Glomerular visceral epithelial cell (primary cell): ENCODE data around the gene MPDZ.

Experiments
- DNase-seq: peaks from one replicate; pipeline ENCODE4 v3.0.0-alpha.2; 2016; ENCODE audit errors: extremely low spot score

The MPDZ gene

DNA sequence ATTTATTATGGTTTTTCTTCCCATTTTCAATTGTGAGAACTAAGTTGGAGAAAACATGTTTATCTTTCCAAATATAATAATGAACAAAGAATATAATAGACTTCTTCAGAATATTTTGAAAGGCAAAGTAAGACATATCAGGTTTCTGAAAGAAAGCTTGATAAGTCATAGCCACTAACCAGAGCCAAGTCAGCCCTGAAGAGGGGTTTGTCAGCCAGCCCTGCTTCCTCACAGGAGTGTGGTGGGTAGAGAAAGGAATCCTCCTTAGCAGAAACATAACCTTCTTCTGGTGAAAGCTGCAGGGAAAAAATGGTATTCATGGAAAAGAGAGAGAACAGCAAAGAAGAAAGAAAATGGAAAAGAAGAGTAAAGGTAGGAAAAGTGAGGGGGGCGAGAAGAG, 93.4 kb downstream of the MPDZ start:
- DNase-seq, result no peak

GRCh38 chr9:13181652-13182051, 97.8 kb downstream of the MPDZ start:
- peak; percentile 6 for DNase-seq

DNA sequence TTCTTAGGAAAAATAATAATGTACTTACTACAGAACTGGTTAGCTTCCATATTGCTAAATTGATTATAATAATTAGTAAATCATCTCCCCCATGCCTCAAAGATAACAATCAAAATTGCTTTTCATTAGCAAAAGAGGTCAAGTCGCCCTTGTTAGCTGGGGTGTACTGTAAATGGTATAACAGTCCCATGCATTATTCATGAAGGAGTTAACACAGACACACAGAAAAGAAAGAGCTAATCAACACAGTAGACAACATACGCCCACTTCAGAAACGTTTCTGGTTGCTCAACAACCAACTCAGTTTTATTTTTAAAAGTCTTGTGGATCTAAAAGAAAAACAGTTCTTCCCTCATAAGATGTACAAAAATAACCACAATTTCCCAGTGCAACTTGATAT, 100.2 kb downstream of the MPDZ start:
- no peak for DNase-seq

DNA sequence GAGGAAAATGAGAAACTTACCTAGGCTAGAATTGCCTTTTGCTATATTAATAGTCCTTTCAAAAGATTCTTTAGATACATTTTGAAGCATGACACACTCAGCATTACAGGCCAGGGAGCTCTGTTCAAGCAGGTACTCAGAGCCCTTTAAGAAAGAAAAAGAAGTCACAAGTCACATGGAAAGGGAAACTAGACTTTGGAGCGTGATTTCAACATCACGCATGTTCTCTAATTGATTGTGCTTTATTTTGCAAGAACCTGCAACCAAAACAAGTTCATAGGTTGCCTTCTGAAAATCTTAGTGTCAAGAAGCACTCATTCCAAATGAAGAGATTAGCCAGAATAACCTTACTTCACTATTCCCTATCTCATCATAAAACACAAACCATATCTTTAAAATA, 103.8 kb downstream of the MPDZ start:
- no peak for DNase-seq

- DNase-seq, result no peak
These were observed 104.4 kb downstream of the MPDZ start for GRCh38 chr9:13174906-13175639.

DNA sequence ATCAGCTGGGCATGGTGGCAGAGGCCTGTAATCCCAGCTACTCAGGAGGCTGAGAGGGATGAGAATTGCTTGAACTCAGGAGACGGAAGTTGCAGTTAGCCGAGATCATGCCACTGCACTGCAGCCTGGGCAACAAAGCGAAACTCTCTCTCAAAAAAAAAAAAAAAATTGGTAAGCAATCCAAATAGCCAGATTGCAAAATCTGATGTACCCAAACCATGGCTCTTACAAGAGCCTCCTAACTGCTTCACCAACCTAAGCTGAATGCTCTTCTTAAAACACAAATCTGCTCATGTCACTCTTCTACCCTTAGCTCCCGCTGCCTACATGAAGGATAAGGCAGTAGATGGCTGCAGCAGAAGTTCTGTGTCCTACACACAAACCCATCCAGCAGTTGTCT, 105.9 kb downstream of the MPDZ start:
- no peak for DNase-seq

- DNase-seq, result no peak
These were observed 108.2 kb downstream of the MPDZ start for GRCh38 chr9:13171261-13171660.

- DNase-seq, result no peak
These were observed 112.5 kb downstream of the MPDZ start for GRCh38 chr9:13166996-13167395.

GRCh38 chr9:13165956-13166355, 113.5 kb downstream of the MPDZ start:
- DNase-seq, result no peak

DNA sequence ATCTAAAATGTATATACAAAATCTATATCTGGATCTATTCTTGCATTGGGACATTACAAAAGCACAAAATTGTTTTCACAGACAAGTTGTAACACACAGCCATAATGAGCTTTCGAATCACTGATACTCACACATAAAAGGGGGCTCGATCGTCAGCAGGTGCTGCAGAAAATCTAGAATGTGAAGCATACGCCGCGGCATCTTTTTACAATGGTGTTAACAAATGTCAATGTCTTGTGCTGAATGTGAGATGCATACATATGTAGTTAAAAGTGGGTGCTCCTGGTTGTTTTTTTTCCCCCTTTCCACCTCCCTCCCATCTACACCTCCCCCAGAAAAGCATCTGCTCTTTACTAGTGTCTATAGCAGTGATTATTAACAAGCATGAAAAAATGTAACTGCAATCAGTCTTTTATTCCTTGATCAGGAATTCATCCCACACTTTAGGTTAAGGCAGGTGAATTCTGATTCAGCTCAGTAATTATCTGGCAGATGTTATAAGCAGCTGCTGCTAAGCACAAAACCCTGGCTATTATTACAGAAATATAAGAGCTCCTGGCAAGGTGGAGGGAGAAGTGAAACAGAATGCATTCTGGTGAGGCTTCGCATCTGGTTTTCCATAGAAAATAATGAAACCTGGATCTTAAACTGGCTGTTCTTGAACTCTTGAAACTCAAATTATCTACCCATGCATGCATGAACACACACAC, 114.1 kb downstream of the MPDZ start:
- no peak for DNase-seq

- DNase-seq, result no peak
These were observed 115.5 kb downstream of the MPDZ start for GRCh38 chr9:13163946-13164345.

DNA sequence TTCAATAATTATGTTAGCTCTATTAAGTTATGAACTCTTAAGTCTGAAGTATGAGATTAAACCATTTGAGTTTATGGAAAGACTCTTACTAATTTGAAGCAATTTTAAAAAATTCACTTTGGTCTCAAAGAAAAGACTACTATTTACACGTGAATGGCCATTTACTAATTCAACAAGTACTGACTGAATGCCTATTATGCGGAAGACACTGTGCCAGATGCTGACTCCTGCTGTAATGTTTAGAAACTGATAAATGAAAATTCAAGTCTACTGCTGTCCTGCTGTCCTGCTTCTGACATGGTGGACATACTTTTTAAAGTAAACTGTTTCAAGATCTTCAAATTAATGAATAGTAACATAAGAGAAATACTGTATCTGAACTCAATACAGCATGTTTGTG, 116.2 kb downstream of the MPDZ start:
- no peak for DNase-seq

DNA sequence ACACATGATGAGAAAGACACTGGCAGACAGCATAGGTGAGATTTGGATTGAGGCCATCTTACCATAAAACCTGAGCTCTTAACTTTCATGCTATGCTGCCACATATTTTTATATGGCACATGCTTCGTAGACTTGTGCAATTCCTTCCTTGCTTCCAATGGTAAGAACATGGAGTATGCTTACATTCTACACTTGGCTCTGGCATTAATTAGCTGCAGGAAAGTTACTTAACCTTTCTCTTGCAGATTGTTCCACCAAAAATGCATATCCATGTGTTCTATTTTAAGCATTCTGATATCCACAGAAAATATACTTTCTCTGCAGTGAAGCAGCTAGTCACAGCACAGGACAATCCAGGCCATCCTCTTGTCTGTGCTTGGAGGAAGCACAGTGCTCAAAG, 119.4 kb downstream of the MPDZ start:
- no peak for DNase-seq

DNA sequence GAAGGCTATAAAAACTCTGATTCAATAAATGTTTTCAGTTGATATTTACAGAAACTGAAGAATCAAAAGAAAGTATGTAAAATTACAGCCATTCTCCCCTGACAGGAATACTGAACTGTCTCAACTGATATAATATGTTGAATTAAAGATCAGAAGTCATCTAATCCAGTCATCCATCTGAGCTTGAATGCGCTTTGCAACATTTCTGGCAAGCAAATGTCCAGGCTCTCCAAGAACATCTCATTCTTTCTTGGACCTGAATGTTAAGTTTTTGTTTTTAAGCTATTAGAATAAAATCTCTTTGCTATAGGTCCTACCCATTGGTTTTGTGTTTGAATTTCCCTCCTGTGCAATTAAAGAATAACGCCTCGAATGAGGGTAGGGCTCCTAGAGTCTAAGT, 120.5 kb downstream of the MPDZ start:
- DNase-seq, result no peak

- DNase-seq, result no peak
These were observed 128.0 kb downstream of the MPDZ start for GRCh38 chr9:13151489-13151888.

GRCh38 chr9:13149454-13149853, 130.0 kb downstream of the MPDZ start:
- no peak for DNase-seq

DNA sequence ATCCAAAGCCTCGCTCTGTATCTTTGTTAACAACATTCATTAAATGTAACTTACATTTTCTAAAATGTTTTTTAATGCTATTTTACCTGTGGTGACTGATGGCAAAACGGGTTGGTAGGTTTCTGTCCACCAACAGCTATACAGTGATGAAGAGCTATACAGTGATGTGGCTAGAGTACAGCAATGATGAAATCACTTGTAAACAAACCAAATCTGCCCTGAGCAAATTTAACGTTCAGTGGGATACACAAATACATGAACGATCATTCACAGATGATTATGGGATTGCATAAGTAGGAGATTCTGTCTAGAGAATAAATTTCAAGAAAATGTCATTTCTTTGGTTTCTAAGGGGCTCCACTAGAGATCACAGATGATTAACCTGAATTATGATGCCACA, 132.7 kb downstream of the MPDZ start:
- DNase-seq, result no peak

- DNase-seq, result no peak
These were observed 134.2 kb downstream of the MPDZ start for GRCh38 chr9:13145340-13145739.

- no peak for DNase-seq
These were observed 135.2 kb downstream of the MPDZ start for GRCh38 chr9:13144166-13144775.

- no peak for DNase-seq
These were observed 136.2 kb downstream of the MPDZ start for GRCh38 chr9:13143281-13143680.

GRCh38 chr9:13142776-13143175, 136.7 kb downstream of the MPDZ start:
- DNase-seq, result no peak

GRCh38 chr9:13141629-13142028, 137.9 kb downstream of the MPDZ start:
- no peak for DNase-seq
